ENCODE results near the gene RAB39A. TPM values are rescaled to one million over a fixed set of nuclear protein-coding genes. Genes with fewer than 3 reads are reported as not detected.

RAB39A gene
- polyA plus RNA-seq, 2 of the 4 experiments (the other 2 are of a cell fraction): 0.93 to 1.1 TPM

GRCh38 chr11:107996006-107996776, 67.9 kb downstream of the RAB39A start (continued):
- TF ChIP-seq BCL3 (IDR thresholded peaks at IDR 0.05): no peak
- no peak for TF ChIP-seq GATA3 (IDR thresholded peaks at IDR 0.05; ENCODE audit: borderline replicate concordance)
- no peak for TF ChIP-seq KDM1A (IDR thresholded peaks at IDR 0.05; ENCODE audit: low read depth)
- no peak for TF ChIP-seq RCOR1 (IDR thresholded peaks at IDR 0.05; ENCODE audit: low read depth, low read length)
- no peak for TF ChIP-seq ZFP36 (IDR thresholded peaks at IDR 0.05; ENCODE audit: borderline replicate concordance, partially characterized antibody)
- TF ChIP-seq TP53 (CRISPR knock-in tag; IDR thresholded peaks at IDR 0.05): no peak

- Histone ChIP-seq H3K9me3 (no peaks in the 10 kb centered on the region), H3K4me2 (no peak overlapping the region), H3K4me3 (no peak overlapping the region), H3K4me1 (no peaks in the 10 kb centered on the region), H3K27ac (no peak overlapping the region)
- no peak for FAIRE-seq
- CTCF ChIA-PET: no interaction called here
- WGBS (ENCODE audit: missing lambda C conversion rate): 80% methylated on average over 6 of the region's 6 CpGs
- POLR2A ChIA-PET: no interaction called here
- TF ChIP-seq ZNF302 (CRISPR knock-in tag; IDR thresholded peaks at IDR 0.05): no peak
- DNase-seq (ENCODE audit: low read depth in 1 of 2, low spot score in 1 of 2): no peak
- no peak for ATAC-seq
Measured at GRCh38 chr11:107998761-107999160, 70.5 kb downstream of the RAB39A start.

- TF ChIP-seq RAD21 (conservative IDR thresholded peaks at IDR 0.05 in 1 of 2, IDR thresholded peaks at IDR 0.05 in 1 of 2) (peak; percentile 54 to 63), SMC3 (IDR thresholded peaks at IDR 0.05) (0 out of 3 replicates have a peak, but pooled peaks have one; percentile 12), FOSL2 (IDR thresholded peaks at IDR 0.05) (no peak), FOSL2 (CRISPR knock-in tag; IDR thresholded peaks at IDR 0.05) (no peak), CTCF (IDR thresholded peaks at IDR 0.05) (peak; percentile 35; the same call in 2 of the 3 replicates)
- POLR2A ChIA-PET: interaction anchor here (0.6 to 0.7 kb wide), 2 partner anchors 10 to 1422 kb away, joined by 3 read pairs; no protein-coding TSS in a partner anchor
Measured at GRCh38 chr11:107999759-108000455, 71.7 kb downstream of the RAB39A start.

GRCh38 chr11:108002476-108002875, 74.2 kb downstream of the RAB39A start:
- POLR2A ChIA-PET: no interaction called here
- H3K9me3 ChIP-seq: no peaks in the 10 kb centered on the region
- FAIRE-seq (no peak), DNase-seq (ENCODE audit: low read depth in 1 of 2, low spot score in 1 of 2) (no peak), ATAC-seq (no peak)
- TF ChIP-seq POLR2AphosphoS2 (conservative IDR thresholded peaks at IDR 0.05; ENCODE audit: low read length): no peak
- TF ChIP-seq HOXB13 (CRISPR knock-in tag; IDR thresholded peaks at IDR 0.05; ENCODE audit: low read depth): no peak
- TF ChIP-seq FOSL2 (IDR thresholded peaks at IDR 0.05): no peak
- TF ChIP-seq FOSL2 (CRISPR knock-in tag; IDR thresholded peaks at IDR 0.05): no peak
- no peak for TF ChIP-seq JUN (IDR thresholded peaks at IDR 0.05)
- TF ChIP-seq ZC3H11A (IDR thresholded peaks at IDR 0.05): no peak
- no peak for TF ChIP-seq ZFP36 (IDR thresholded peaks at IDR 0.05; ENCODE audit: borderline replicate concordance, partially characterized antibody)
- no peak for TF ChIP-seq HDAC2 (IDR thresholded peaks at IDR 0.05)
- WGBS (ENCODE audit: missing lambda C conversion rate): 65% methylated on average over 3 of the region's 3 CpGs
- H3K4me2 ChIP-seq: no peak overlapping the region
- H3K4me1 ChIP-seq: no peaks in the 10 kb centered on the region
- H3K4me3 ChIP-seq: no peak overlapping the region
- CTCF ChIA-PET: no interaction called here
- H3K27ac ChIP-seq: no peak overlapping the region

More at GRCh38 chr11:107999759-108000455, 71.7 kb downstream of the RAB39A start:
- whole genome bisulfite sequencing (ENCODE audit: missing lambda C conversion rate): 12% methylated on average over 6 of the region's 6 CpGs
- CTCF ChIA-PET: interaction anchor here (0.7 to 1.4 kb wide), 3 partner anchors 9 to 143 kb away, joined by 3 to 4 read pairs (median 3); partner anchors contain the start of gene CUL5
- Histone ChIP-seq H3K4me2 (no peak overlapping the region), H3K4me1 (no peaks in the 10 kb centered on the region), H3K9me3 (no peaks in the 10 kb centered on the region), H3K27ac (no peak overlapping the region), H3K4me3 (no peak overlapping the region)
- FAIRE-seq (no peak), ATAC-seq (peak; percentile 92 to 98), DNase-seq (ENCODE audit: low read depth in 1 of 2, low spot score in 1 of 2) (peak; percentile 61 to 67)

Measured in A549 (cell line).